ENCODE measurements around the gene ALDH1A3.

Gene ALDH1A3

GRCh38 chr15:100897221-100898151 is 17.9 kb downstream of the ALDH1A3 start:
- no peak for DNase-seq (ENCODE audit: low read depth)
- TF ChIP-seq, protein P1, sequence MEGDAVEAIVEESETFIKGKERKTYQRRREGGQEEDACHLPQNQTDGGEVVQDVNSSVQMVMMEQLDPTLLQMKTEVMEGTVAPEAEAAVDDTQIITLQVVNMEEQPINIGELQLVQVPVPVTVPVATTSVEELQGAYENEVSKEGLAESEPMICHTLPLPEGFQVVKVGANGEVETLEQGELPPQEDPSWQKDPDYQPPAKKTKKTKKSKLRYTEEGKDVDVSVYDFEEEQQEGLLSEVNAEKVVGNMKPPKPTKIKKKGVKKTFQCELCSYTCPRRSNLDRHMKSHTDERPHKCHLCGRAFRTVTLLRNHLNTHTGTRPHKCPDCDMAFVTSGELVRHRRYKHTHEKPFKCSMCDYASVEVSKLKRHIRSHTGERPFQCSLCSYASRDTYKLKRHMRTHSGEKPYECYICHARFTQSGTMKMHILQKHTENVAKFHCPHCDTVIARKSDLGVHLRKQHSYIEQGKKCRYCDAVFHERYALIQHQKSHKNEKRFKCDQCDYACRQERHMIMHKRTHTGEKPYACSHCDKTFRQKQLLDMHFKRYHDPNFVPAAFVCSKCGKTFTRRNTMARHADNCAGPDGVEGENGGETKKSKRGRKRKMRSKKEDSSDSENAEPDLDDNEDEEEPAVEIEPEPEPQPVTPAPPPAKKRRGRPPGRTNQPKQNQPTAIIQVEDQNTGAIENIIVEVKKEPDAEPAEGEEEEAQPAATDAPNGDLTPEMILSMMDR (conservative IDR thresholded peaks at IDR 0.05; ENCODE audit: control insufficient read depth, insufficient read depth, low read depth, low read length) = no peak

DNA sequence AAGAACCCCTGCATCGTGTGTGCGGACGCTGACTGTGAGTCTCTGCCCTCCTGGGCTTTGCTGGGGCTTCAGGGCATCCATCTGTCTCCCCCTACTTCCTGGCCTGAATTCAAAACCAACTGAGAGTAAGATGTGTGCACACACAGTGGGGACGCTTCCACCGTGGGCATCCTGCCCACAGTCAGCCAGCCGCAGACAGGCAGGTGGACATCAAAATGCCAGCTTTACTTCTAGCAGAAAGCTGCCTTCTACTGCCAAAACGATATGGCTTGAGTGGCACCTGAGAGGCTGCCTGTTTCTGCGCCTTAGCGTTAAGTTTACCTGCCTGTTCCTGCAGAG is 18.5 kb downstream of the ALDH1A3 start:
- TF ChIP-seq, protein P1 (conservative IDR thresholded peaks at IDR 0.05; ENCODE audit: control insufficient read depth, insufficient read depth, low read depth, low read length) = no peak
- no peak overlapping the region for H3K4me3 ChIP-seq (ENCODE audit: control insufficient read depth, low read depth, low read length)
- DNase-seq (ENCODE audit: low read depth) = no peak

More at GRCh38 chr15:100897221-100898151, 17.9 kb downstream of the ALDH1A3 start:
- no peak overlapping the region for H3K4me3 ChIP-seq (ENCODE audit: control insufficient read depth, low read depth, low read length)

DNA sequence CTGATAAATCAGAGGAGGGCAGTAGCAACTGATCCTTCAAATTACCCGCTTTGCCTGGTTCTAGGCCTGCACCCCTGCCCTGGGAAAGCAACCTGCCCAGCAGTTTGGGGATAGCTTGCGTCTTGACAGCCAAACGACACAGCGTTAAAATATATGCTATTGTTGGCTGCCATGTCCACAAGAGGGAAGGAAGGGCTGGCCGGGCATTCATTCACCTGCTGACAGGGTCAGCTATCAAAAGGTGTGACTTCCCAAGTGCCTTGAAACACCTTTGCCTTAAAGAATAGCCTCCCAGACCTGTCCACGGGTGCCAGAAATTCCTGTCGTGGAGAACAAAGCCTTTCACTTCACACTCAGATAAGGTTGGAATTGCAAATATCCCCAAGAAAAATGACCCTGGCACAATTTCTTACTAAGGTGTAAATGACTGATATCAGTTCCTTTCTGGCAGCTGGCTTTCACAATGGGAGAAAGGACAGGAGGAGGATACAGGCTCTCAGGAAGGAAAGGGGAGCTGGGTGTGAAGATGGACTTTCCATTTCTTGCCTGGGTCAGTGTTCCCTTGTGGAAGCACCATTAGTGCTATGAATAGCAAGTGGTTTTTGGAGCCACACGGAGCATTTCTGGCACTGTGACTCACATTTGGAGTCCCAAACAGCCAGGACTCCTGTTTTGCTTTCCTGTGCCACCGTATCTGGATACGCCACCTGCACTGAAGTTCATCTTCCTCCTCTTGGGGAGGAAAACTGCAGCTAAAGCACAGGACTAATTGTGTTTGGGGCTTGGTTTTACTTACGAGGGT is 19.2 kb downstream of the ALDH1A3 start:
- no peak overlapping the region for H3K4me3 ChIP-seq (ENCODE audit: control insufficient read depth, low read depth, low read length)
- TF ChIP-seq, protein P1 (conservative IDR thresholded peaks at IDR 0.05; ENCODE audit: control insufficient read depth, insufficient read depth, low read depth, low read length) = no peak
- no peak for DNase-seq (ENCODE audit: low read depth)

DNA sequence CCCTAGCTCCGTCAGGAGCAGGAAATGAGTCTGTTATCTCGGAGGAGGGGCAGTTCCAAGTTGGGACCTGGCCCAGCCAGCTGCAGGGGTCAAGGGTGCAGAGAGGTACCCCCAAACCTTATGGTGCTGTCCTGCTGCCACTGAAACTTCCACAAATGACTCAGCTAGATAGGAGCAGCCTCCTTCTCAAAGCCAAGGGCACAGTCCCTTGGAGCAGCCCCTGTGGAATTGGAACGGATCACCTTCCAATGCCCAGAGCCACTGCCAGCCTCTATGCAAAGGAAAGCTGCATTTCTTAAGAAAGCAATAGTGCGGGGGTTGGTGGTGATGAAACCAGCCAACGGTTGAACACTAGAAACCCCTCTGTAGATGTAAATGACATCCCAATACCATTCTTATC is 20.0 kb downstream of the ALDH1A3 start:
- no peak overlapping the region for H3K4me3 ChIP-seq (ENCODE audit: control insufficient read depth, low read depth, low read length)
- no peak for DNase-seq (ENCODE audit: low read depth)
- TF ChIP-seq, protein P1 (conservative IDR thresholded peaks at IDR 0.05; ENCODE audit: control insufficient read depth, insufficient read depth, low read depth, low read length) = no peak

- DNase-seq (ENCODE audit: low read depth) = no peak
- TF ChIP-seq, protein P1 (conservative IDR thresholded peaks at IDR 0.05; ENCODE audit: control insufficient read depth, insufficient read depth, low read depth, low read length) = no peak
- no peak overlapping the region for H3K4me3 ChIP-seq (ENCODE audit: control insufficient read depth, low read depth, low read length)
Measured at GRCh38 chr15:100900136-100900794, 20.6 kb downstream of the ALDH1A3 start.

DNA sequence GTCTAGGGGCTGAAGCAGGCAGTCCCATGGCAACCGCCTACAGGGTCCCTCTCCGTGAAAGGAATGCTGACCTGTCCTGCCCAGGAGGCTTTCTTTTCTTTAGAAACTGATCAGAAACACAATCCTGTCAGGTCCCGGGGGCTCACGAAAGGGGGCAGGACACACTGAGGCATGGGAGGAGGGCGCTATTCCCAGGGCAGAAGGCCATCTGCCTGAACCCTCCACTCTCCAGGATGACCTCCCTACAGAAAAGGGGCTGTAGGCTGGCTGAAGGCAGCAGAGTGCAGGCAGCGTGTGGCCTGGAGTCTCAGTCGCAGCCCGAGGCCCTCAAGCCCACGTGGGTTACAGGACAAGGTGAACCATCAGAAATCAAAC is 21.2 kb downstream of the ALDH1A3 start:
- H3K4me3 ChIP-seq (ENCODE audit: control insufficient read depth, low read depth, low read length) = no peak overlapping the region

More for the DNA sequence above, 21.2 kb downstream of the ALDH1A3 start:
- TF ChIP-seq, protein P1 (conservative IDR thresholded peaks at IDR 0.05; ENCODE audit: control insufficient read depth, insufficient read depth, low read depth, low read length) = no peak
- no peak for DNase-seq (ENCODE audit: low read depth)
